HepG2 (cell line): ENCODE measurements around the gene FAM110C. TPM values are rescaled to one million over a fixed set of nuclear protein-coding genes. Genes with fewer than 3 reads are reported as not detected.

Source experiments
- ATAC-seq: fragments of 200-7000 bp; cut with Tn5 transposase; 3 replicates; pipeline ENCODE4 v1.9.1; 2020; ENCODE audit warnings: mild to moderate bottlenecking, moderate library complexity
- BruUV-seq: library from RNA; stranded (reverse); fragments of 400-500 nt; replicated peaks from 2 replicates; lab custom pipeline; 2021; lab: Mats Ljungman, UMichigan
- CTCF ChIA-PET: fragments of 300-600 bp; formaldehyde crosslinking; extraction: SDS; loops from one replicate; lab custom pipeline; 2021; ENCODE audit warnings: low total read pairs, inconsistent platforms, low intra/inter-chr PET ratio; lab: Yijun Ruan, JAX
- POLR2A ChIA-PET: fragments of 350-600 bp; sonication (Branson Sonifier 250); formaldehyde crosslinking; loops from one replicate; lab custom pipeline; 2020; ENCODE audit warnings: antibody characterized with exemption, inconsistent platforms; lab: Yijun Ruan, JAX
- DNase-seq: peaks from one replicate; pipeline ENCODE4 v3.0.0-alpha.2; 2015; ENCODE audit warnings: low spot score
- FAIRE-seq: peaks from 3 replicates; lab custom pipeline; 2011; peaks lifted over from hg19 to GRCh38; lab: Jason Lieb, UNC
- H2AFZ ChIP-seq: one replicate; pipeline ENCODE4 v1.6.1; 2011; ENCODE audit warnings: low read length, inconsistent platforms
- H3K27ac ChIP-seq: fragments of 300-600 bp; 3 replicates; pipeline ENCODE4 v1.8.0; 2011; ENCODE audit warnings: mixed run types, mild to moderate bottlenecking, mixed read lengths, low read length, inconsistent platforms; ENCODE audit not compliant: insufficient read depth; ENCODE audit errors: extremely low read length
- H3K27me3 ChIP-seq, 2 experiments: fragments of 200-600 bp in 1 of 2; 2 replicates in 1 of 2; 3 replicates in 1 of 2; pipeline versions ENCODE4 v1.6.0 to v1.8.0; 2011; ENCODE audit warnings: low read length in 2 of 2, mild to moderate bottlenecking in 2 of 2, moderate library complexity in 2 of 2, inconsistent platforms in 1 of 2; ENCODE audit not compliant: insufficient read depth in 2 of 2, control insufficient read depth in 1 of 2
- H3K36me3 ChIP-seq, 2 experiments: fragments of 200-600 bp in 1 of 2; replicated peaks in 1 of 2; 2 replicates in 1 of 2; 3 replicates in 1 of 2; pipeline versions ENCODE4 v1.5.1 to v1.8.0; 2011; ENCODE audit warnings: low read length in 2 of 2, inconsistent platforms in 1 of 2; ENCODE audit not compliant: insufficient read depth in 2 of 2, control insufficient read depth in 1 of 2
- H3K4me1 ChIP-seq: 2 replicates; pipeline ENCODE4 v1.5.1; 2012; ENCODE audit warnings: low read length, inconsistent platforms; ENCODE audit not compliant: insufficient read depth
- H3K4me2 ChIP-seq: 2 replicates; pipeline ENCODE4 v1.6.0; 2011; ENCODE audit warnings: low read depth, low read length, inconsistent platforms
- H3K4me3 ChIP-seq, 3 experiments: fragments of 200-600 bp in 1 of 3; sonication (generic), shearing (Covaris generic) in 1 of 3; replicated peaks in 1 of 3; 2 replicates each; pipeline ENCODE4 v1.5.1; 2011 to 2016; ENCODE audit warnings: low read length in 3 of 3, inconsistent platforms in 2 of 3, low read depth in 2 of 3, mild to moderate bottlenecking in 2 of 3, control low read depth in 1 of 3, mixed read lengths in 1 of 3; ENCODE audit not compliant: insufficient read depth in 1 of 3
- H3K79me2 ChIP-seq: one replicate; pipeline ENCODE4 v1.6.1; 2011; ENCODE audit warnings: low read length, inconsistent platforms; ENCODE audit not compliant: insufficient read depth
- H3K9ac ChIP-seq: 2 replicates; pipeline ENCODE4 v1.6.0; 2011; ENCODE audit warnings: mild to moderate bottlenecking, low read depth, low read length, inconsistent platforms; ENCODE audit not compliant: insufficient read depth
- H3K9me3 ChIP-seq: 2 replicates; pipeline ENCODE4 v1.5.1; 2012; ENCODE audit warnings: mild to moderate bottlenecking, low read length
- H4K20me1 ChIP-seq: 2 replicates; pipeline ENCODE4 v1.6.0; 2011; ENCODE audit warnings: inconsistent platforms, mild to moderate bottlenecking, low read length, moderate library complexity; ENCODE audit not compliant: insufficient read depth
- ATF7-NPFF ChIP-seq: sonication (generic); formaldehyde crosslinking; IDR thresholded peaks from 2 replicates; pipeline ENCODE4 v1.8.1; 2023; ENCODE audit warnings: mild to moderate bottlenecking, low read depth, missing genetic modification reagents, moderate library complexity
- DNMT3B ChIP-seq: conservative IDR thresholded peaks from 2 replicates; pipeline ENCODE4 v1.6.1; 2016; ENCODE audit warnings: missing biosample characterization, control low read depth
- FOXA3 ChIP-seq: IDR thresholded peaks from 2 replicates; pipeline ENCODE4 v1.6.1; 2016; ENCODE audit warnings: missing genetic modification reagents, missing compliant biosample characterization
- GFI1 ChIP-seq: sonication (generic); formaldehyde crosslinking; IDR thresholded peaks from 2 replicates; pipeline ENCODE4 v1.5.0; 2020; ENCODE audit warnings: missing genetic modification reagents, mild to moderate bottlenecking, borderline replicate concordance
- SP2 ChIP-seq: sonication (generic); formaldehyde crosslinking; IDR thresholded peaks from 2 replicates; pipeline ENCODE4 v1.5.1; 2020; ENCODE audit warnings: mild to moderate bottlenecking, missing genetic modification reagents
- SPEN ChIP-seq: sonication (generic); formaldehyde crosslinking; IDR thresholded peaks from 2 replicates; pipeline ENCODE4 v1.5.1; 2020; ENCODE audit warnings: low read depth, mild to moderate bottlenecking, missing genetic modification reagents
- ZBTB8A ChIP-seq: sonication (generic); formaldehyde crosslinking; IDR thresholded peaks from 2 replicates; pipeline ENCODE4 v1.4.0; 2020; ENCODE audit warnings: mild to moderate bottlenecking, low read depth, missing genetic modification reagents, borderline replicate concordance
- ZFP90 ChIP-seq: sonication (generic); formaldehyde crosslinking; IDR thresholded peaks from 2 replicates; pipeline ENCODE4 v1.8.0; 2022; ENCODE audit warnings: missing genetic modification reagents, mild to moderate bottlenecking, inconsistent platforms, borderline replicate concordance
- ZNF207 ChIP-seq: fragments of 450-650 bp; IDR thresholded peaks from 2 replicates; pipeline ENCODE4 v1.6.1; 2016; ENCODE audit warnings: antibody characterized with exemption, borderline replicate concordance
- ZNF34 ChIP-seq: sonication (generic); formaldehyde crosslinking; IDR thresholded peaks from 2 replicates; pipeline ENCODE4 v1.4.0; 2020; ENCODE audit warnings: mild to moderate bottlenecking, missing genetic modification reagents, borderline replicate concordance
- ZNF354B ChIP-seq: sonication (generic); formaldehyde crosslinking; IDR thresholded peaks from 2 replicates; pipeline ENCODE4 v1.8.0; 2022; ENCODE audit warnings: mild to moderate bottlenecking, missing genetic modification reagents
- ZNF644 ChIP-seq: IDR thresholded peaks from 2 replicates; pipeline ENCODE4 v1.6.1; 2016; ENCODE audit warnings: low read depth
- ZNF660 ChIP-seq: sonication (generic); formaldehyde crosslinking; IDR thresholded peaks from 2 replicates; pipeline ENCODE4 v1.5.1; 2020; ENCODE audit warnings: mild to moderate bottlenecking, low read depth, missing genetic modification reagents, borderline replicate concordance
- ZNF879 ChIP-seq: sonication (generic); formaldehyde crosslinking; IDR thresholded peaks from 2 replicates; pipeline ENCODE4 v1.8.1; 2023; ENCODE audit warnings: missing genetic modification reagents
- WGBS: methylation state at CpG from one replicate; pipeline ENCODE4 v1.1.6; 2017; ENCODE audit warnings: low lambda C conversion rate; 5-methylcytosine and 5-hydroxymethylcytosine counted together
- in situ Hi-C: cut with HindIII; loops from 2 replicates; pipeline ENCODE4 v1.10.0; 2017; ENCODE audit warnings: low pct_unique_long_range_greater_than_20kb; ENCODE audit not compliant: extremely low pct_ligation_motif_present
- intact Hi-C: fragments of 100-400 bp; cut with micrococcal nuclease; formaldehyde crosslinking; loops from one replicate; pipeline ENCODE4 v1.10.0; 2022; ENCODE audit not compliant: unreplicated experiment
- polyA plus RNA-seq, 8 experiments: library from polyadenylated mRNA; depleted of rRNA in 3 of 8; stranded (reverse) in 7 of 8; unstranded in 1 of 8; fragments of >200 nt; fragmentation: Illumina TruSeq in 4 of 8; extraction: Trizol in 4 of 8; gene quantifications; 2 replicates each; pipeline versions ENCODE4 v1.2.1 to v1.2.3, GENCODE V29; 2011 to 2016; ENCODE audit warnings: low read depth in 4 of 8, missing spikeins in 1 of 8, mixed read lengths in 1 of 8; ENCODE audit not compliant: insufficient read depth in 1 of 8
- total RNA-seq, 5 experiments: library from RNA; depleted of rRNA; stranded (reverse); fragments of >200 nt; fragmentation: Illumina TruSeq; extraction: Trizol; gene quantifications; 2 replicates each; pipeline ENCODE4 v1.2.3, GENCODE V29; 2016; ENCODE audit warnings: low read depth in 1 of 5
- TF ChIP-seq, protein P1 (sequence below): sonication (generic); formaldehyde crosslinking; IDR thresholded peaks from 2 replicates; pipeline ENCODE4 v1.5.1; 2020; ENCODE audit warnings: mild to moderate bottlenecking, missing genetic modification reagents
- TF ChIP-seq, protein P2 (sequence below): sonication (generic); formaldehyde crosslinking; IDR thresholded peaks from 2 replicates; pipeline ENCODE4 v1.8.1; 2023; ENCODE audit warnings: missing genetic modification reagents, mild to moderate bottlenecking, borderline replicate concordance
- TF ChIP-seq, protein P3 (sequence below): IDR thresholded peaks from 2 replicates; pipeline ENCODE4 v1.6.1; 2016; ENCODE audit warnings: missing genetic modification reagents, missing compliant biosample characterization

Gene FAM110C
- total and polyA plus RNA-seq, 2 of the 13 experiments (the other 11 are each of a cell fraction or from before 2014, with no cell fraction given): 1.2 to 3.5 TPM

DNA sequence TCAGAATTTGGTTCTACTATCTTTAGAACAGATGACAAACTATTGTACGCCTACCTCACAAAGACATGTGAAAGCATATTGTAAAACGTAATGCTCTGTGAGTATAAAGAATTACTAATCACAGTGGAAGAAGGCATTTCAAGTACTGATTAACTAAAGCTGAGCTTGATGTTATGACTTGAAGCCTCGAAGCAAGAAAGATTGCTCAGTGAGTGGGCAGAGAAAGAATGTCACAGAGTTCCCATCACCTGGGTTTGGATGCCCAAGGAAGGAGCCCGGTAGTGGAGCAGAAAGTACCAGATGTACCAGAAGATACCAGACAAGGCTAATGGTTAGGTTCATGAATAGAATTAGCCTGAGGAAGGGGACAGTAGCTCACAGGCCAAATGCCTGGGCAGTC lies 39.5 kb upstream of the FAM110C start:
- Histone ChIP-seq H3K79me2 (no peaks in the 10 kb centered on the region), H3K27ac (no peak overlapping the region), H3K36me3 (no peaks in the 10 kb centered on the region), H3K4me3 (no peak overlapping the region), H3K9me3 (no peaks in the 10 kb centered on the region), H3K4me1 (no peaks in the 10 kb centered on the region), H3K27me3 (0 out of 5 replicates have a peak, but pooled peaks cover 0 to 7% of the 10 kb centered on the region in 2 experiments), H4K20me1 (no peaks in the 10 kb centered on the region), H3K4me2 (no peak overlapping the region), H3K9ac (no peak overlapping the region), H2AFZ (no peak overlapping the region)
- DNase-seq: no peak
- no peak for FAIRE-seq
- intact Hi-C loops: no loop called here
- WGBS: 4% methylated on average over 4 of the region's 4 CpGs
- ATAC-seq: no peak
- POLR2A ChIA-PET: no interaction called here
- TF ChIP-seq ZNF660 (CRISPR knock-in tag) (no peak), GFI1 (CRISPR knock-in tag) (no peak), ZNF644 (CRISPR knock-in tag) (no peak), ZNF354B (CRISPR knock-in tag) (no peak), ZFP90 (CRISPR knock-in tag) (no peak), ZNF207 (no peak)
- in situ Hi-C loops: no loop called here
- no TSS peak for BruUV-seq
- CTCF ChIA-PET: no interaction called here

DNA sequence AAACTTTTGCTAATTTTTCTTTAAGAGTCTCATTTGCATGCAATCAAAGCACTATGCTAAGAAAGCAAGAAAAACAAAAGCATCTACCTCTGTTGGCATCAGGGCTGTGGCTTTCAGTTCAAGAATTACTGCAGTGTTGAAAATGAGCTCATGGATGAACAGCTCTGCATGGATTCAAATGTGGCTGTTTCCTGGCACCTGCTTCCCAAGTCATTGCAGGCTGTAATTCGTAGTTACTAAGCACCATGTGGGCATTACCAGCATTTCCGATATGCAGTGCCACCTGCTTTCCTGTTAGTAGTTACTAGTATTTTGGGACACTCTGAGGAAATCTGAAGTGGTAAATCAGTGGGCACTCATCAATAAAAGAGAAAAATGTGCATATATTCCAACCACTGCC lies 37.8 kb upstream of the FAM110C start:
- 0% methylated on average over 2 of the region's 2 CpGs for WGBS
- Histone ChIP-seq H3K4me2 (no peak overlapping the region), H4K20me1 (no peaks in the 10 kb centered on the region), H2AFZ (no peak overlapping the region), H3K27ac (no peak overlapping the region), H3K36me3 (no peaks in the 10 kb centered on the region), H3K79me2 (no peaks in the 10 kb centered on the region), H3K27me3 (peaks cover 0 to 14% of the 10 kb centered on the region in 2 experiments; a peak in 1 of 5 replicates), H3K4me3 (no peak overlapping the region), H3K9ac (no peak overlapping the region), H3K9me3 (no peaks in the 10 kb centered on the region), H3K4me1 (no peaks in the 10 kb centered on the region)
- DNase-seq: no peak
- FAIRE-seq: no peak
- intact Hi-C loops: no loop called here
- ATAC-seq: no peak
- BruUV-seq: no TSS peak
- ChIA-PET CTCF (no interaction called here), POLR2A (no interaction called here)
- in situ Hi-C loops: no loop called here
- TF ChIP-seq SP2 (CRISPR knock-in tag) (no peak), ZNF34 (CRISPR knock-in tag) (no peak), ZBTB8A (no peak), SPEN (CRISPR knock-in tag) (no peak), FOXA3 (CRISPR knock-in tag) (no peak), ZNF879 (no peak), DNMT3B (CRISPR knock-in tag) (no peak), ATF7-NPFF (CRISPR knock-in tag) (no peak)
- TF ChIP-seq, protein P1, sequence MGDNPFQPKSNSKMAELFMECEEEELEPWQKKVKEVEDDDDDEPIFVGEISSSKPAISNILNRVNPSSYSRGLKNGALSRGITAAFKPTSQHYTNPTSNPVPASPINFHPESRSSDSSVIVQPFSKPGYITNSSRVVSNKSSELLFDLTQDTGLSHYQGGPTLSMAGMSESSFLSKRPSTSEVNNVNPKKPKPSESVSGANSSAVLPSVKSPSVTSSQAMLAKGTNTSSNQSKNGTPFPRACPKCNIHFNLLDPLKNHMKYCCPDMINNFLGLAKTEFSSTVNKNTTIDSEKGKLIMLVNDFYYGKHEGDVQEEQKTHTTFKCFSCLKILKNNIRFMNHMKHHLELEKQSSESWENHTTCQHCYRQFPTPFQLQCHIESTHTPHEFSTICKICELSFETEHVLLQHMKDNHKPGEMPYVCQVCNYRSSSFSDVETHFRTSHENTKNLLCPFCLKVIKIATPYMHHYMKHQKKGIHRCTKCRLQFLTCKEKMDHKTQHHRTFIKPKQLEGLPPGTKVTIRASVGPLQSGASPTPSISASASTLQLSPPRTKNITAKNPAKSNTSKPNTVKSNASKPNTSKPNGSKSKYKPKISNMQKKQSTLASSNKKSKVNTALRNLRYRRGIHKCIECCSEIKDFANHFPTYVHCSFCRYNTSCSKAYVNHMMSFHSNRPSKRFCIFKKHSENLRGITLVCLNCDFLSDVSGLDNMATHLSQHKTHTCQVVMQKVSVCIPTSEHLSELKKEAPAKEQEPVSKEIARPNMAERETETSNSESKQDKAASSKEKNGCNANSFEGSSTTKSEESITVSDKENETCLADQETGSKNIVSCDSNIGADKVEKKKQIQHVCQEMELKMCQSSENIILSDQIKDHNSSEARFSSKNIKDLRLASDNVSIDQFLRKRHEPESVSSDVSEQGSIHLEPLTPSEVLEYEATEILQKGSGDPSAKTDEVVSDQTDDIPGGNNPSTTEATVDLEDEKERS (CRISPR knock-in tag): no peak
- TF ChIP-seq, protein P2, sequence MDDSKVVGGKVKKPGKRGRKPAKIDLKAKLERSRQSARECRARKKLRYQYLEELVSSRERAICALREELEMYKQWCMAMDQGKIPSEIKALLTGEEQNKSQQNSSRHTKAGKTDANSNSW (CRISPR knock-in tag): no peak
- TF ChIP-seq, protein P3, sequence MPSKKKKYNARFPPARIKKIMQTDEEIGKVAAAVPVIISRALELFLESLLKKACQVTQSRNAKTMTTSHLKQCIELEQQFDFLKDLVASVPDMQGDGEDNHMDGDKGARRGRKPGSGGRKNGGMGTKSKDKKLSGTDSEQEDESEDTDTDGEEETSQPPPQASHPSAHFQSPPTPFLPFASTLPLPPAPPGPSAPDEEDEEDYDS (CRISPR knock-in tag): no peak
